UCSD-AML1 (cell line): ENCODE measurements around the gene FAM240B.

Experiments
- DNase-seq: peaks from one replicate; lab custom pipeline; 2025; ENCODE audit not compliant: unreplicated experiment; lab: John Stamatoyannopoulos, UW

The FAM240B gene

GRCh38 chr9:38670542-38671371 is 49.2 kb downstream of the FAM240B start:
- no peak for DNase-seq

- no peak for DNase-seq
Measured at GRCh38 chr9:38668791-38669466, 51.0 kb downstream of the FAM240B start.

- no peak for DNase-seq
Measured at GRCh38 chr9:38662763-38663593, 57.0 kb downstream of the FAM240B start.

GRCh38 chr9:38659538-38659937 is 60.4 kb downstream of the FAM240B start:
- DNase-seq = no peak

GRCh38 chr9:38656896-38657295 is 63.0 kb downstream of the FAM240B start:
- no peak for DNase-seq

DNA sequence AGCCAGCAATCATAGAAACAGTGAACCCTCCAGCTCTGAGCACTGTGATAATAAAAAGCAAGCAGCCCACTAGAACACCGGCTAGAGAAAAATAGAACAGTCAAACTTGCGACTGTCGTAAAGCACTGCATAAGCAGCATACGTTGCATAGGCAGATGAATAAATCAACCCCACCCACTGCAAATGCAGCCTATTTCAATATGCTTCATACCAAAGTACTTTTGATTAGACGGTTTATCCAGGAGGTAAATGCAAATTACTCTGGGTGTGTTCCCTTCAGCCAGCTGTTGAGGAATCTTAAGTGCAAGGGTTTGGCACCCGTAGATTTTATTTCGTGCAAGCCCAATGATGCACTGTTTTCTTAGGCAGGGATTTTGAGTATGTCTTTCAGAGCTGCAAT is 67.4 kb downstream of the FAM240B start:
- no peak for DNase-seq

DNA sequence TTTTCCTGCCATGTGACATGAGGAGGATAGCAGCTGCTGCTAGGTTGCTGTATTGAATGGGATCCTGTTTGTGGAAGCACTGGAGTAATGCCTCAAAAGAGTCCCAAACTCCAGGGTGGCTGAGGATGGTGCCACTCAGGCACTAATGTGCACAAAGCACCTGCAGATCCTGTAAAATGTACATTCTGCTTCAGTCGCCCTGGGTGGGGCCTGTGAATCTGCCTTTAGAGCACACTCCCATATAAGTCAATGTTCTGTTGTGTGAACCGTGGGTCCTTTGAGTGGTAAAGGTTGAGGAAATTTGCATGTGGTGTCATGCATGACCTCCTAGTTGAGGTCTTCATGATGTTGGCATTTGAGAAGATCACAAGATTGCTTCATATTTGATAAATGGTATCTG is 67.9 kb downstream of the FAM240B start:
- no peak for DNase-seq

- DNase-seq = no peak
Measured at GRCh38 chr9:38651400-38652042, 68.4 kb downstream of the FAM240B start.

GRCh38 chr9:38650564-38650963 is 69.4 kb downstream of the FAM240B start:
- no peak for DNase-seq

- no peak for DNase-seq
Measured at GRCh38 chr9:38649731-38650363, 70.1 kb downstream of the FAM240B start.

DNA sequence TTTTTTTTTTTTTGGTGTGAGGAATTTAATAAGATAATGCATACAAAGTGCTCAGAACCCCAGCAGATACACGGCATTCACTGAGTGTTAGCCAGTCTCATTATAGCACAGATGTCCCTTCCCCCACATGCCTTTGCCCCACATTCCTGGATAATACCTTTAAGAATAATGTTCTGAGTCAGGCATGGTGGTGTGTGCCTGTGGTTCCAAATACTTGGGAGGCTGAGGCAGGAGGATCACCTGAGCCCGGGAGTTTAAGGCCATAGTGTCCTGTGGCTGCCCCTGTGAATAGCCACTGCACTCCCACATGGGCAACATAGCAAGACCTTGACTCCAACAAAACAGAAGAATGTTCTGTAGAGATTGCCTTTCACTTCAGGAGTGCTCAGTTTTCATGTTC is 75.3 kb downstream of the FAM240B start:
- no peak for DNase-seq
